Fibroblast of lung (primary cell): ENCODE measurements around the gene DNAJC10. TPM values are rescaled to one million over a fixed set of nuclear protein-coding genes. Genes with fewer than 3 reads are reported as not detected.

Experiments
- DNase-seq, 2 donors: peaks; one replicate each; pipeline versions ENCODE4 v3.0.0 to v3.0.0-alpha.2; 2010; ENCODE audit warnings: low read depth in 2 of 2
- H2AFZ ChIP-seq: 2 replicates; pipeline ENCODE4 v1.5.1; 2012; ENCODE audit warnings: low read length, control low read depth, inconsistent platforms
- H3K27ac ChIP-seq: 2 replicates; pipeline ENCODE4 v1.5.1; 2011; ENCODE audit warnings: low read length, control low read depth; ENCODE audit not compliant: insufficient read depth
- H3K27me3 ChIP-seq: 2 replicates; pipeline ENCODE4 v1.5.1; 2011; ENCODE audit warnings: mild to moderate bottlenecking, low read length; ENCODE audit not compliant: control insufficient read depth, insufficient read depth
- H3K36me3 ChIP-seq: 2 replicates; pipeline ENCODE4 v1.5.1; 2011; ENCODE audit warnings: low read length; ENCODE audit not compliant: control insufficient read depth, insufficient read depth
- H3K4me1 ChIP-seq: 2 replicates; pipeline ENCODE4 v1.5.1; 2011; ENCODE audit warnings: low read length; ENCODE audit not compliant: control insufficient read depth, insufficient read depth; ENCODE audit errors: extremely low read depth
- H3K4me2 ChIP-seq: 2 replicates; pipeline ENCODE4 v1.5.1; 2011; ENCODE audit warnings: low read length, control low read depth; ENCODE audit not compliant: insufficient read depth; ENCODE audit errors: extremely low read depth
- H3K4me3 ChIP-seq, 4 experiments: fragments of 200-600 bp in 1 of 4; sonication (generic) in 1 of 4; replicated peaks in 1 of 4; 2 replicates each; pipeline ENCODE4 v1.5.1; 2011 to 2016; ENCODE audit warnings: low read length in 4 of 4, low read depth in 3 of 4, mild to moderate bottlenecking in 3 of 4, control low read depth in 2 of 4, inconsistent platforms in 1 of 4, mixed read lengths in 1 of 4; ENCODE audit not compliant: insufficient read depth in 1 of 4; ENCODE audit errors: control extremely low read depth in 1 of 4
- H3K79me2 ChIP-seq: 2 replicates; pipeline ENCODE4 v1.5.1; 2012; ENCODE audit warnings: mild to moderate bottlenecking, low read length, inconsistent platforms; ENCODE audit not compliant: control insufficient read depth, insufficient read depth
- H3K9ac ChIP-seq: 2 replicates; pipeline ENCODE4 v1.5.1; 2011; ENCODE audit warnings: mild to moderate bottlenecking, low read length, control low read depth; ENCODE audit not compliant: insufficient read depth
- H3K9me3 ChIP-seq: 2 replicates; pipeline ENCODE4 v1.5.1; 2012; ENCODE audit warnings: low read depth, low read length; ENCODE audit not compliant: control insufficient read depth, insufficient read depth
- H4K20me1 ChIP-seq: 2 replicates; pipeline ENCODE4 v1.5.1; 2011; ENCODE audit warnings: low read length; ENCODE audit not compliant: control insufficient read depth, insufficient read depth; ENCODE audit errors: extremely low read depth
- CTCF ChIP-seq, 2 donors: IDR thresholded peaks in 1 of 2; conservative IDR thresholded peaks in 1 of 2; 1 replicate in 1 of 2; 2 replicates in 1 of 2; pipeline ENCODE4 v1.5.1; 2011 to 2012; ENCODE audit warnings: low read length in 2 of 2, control low read depth in 1 of 2, inconsistent platforms in 1 of 2, low read depth in 1 of 2, mild to moderate bottlenecking in 1 of 2
- EZH2 ChIP-seq: IDR thresholded peaks from 2 replicates; pipeline ENCODE4 v1.5.1; 2012; ENCODE audit warnings: low read length, control low read depth, mild to moderate bottlenecking; ENCODE audit errors: missing control alignments
- polyA plus RNA-seq, 2 donors: library from polyadenylated mRNA; depleted of rRNA in 1 of 2; stranded (reverse) in 1 of 2; unstranded in 1 of 2; fragments of >200 nt; gene quantifications; 2 replicates each; pipeline ENCODE4 v1.2.1, GENCODE V29; 2011 to 2012; ENCODE audit warnings: missing spikeins in 1 of 2
- total RNA-seq: library from RNA; depleted of rRNA; stranded (reverse); fragments of >200 nt; gene quantifications from 2 replicates; pipeline ENCODE4 v1.2.1, GENCODE V29; 2014

The DNAJC10 gene
- total and polyA plus RNA-seq, 2 donors (not counting 1 experiment from before 2014, with no cell fraction given): 86.7 to 102 TPM

GRCh38 chr2:182831921-182832320 is 115.9 kb downstream of the DNAJC10 start:
- Histone ChIP-seq H4K20me1 (no peaks in the 10 kb centered on the region), H3K79me2 (no peaks in the 10 kb centered on the region), H3K36me3 (no peaks in the 10 kb centered on the region), H3K9ac (no peak overlapping the region), H3K27ac (no peak overlapping the region), H3K4me3 (no peak overlapping the region), H2AFZ (no peak overlapping the region), H3K4me2 (no peak overlapping the region), H3K4me1 (no peaks in the 10 kb centered on the region), H3K27me3 (peaks cover 2% of the 10 kb centered on the region), H3K9me3 (no peaks in the 10 kb centered on the region)
- DNase-seq: no peak
- TF ChIP-seq CTCF (conservative IDR thresholded peaks at IDR 0.05 in 1 of 2, IDR thresholded peaks at IDR 0.05 in 1 of 2; ENCODE audit: low read depth in 1 of 2, low read length in 2 of 2) (no peak), EZH2 (no peak)

GRCh38 chr2:182833084-182833854 is 117.2 kb downstream of the DNAJC10 start:
- DNase-seq: no peak
- H3K79me2 ChIP-seq: no peaks in the 10 kb centered on the region
- no peaks in the 10 kb centered on the region for H4K20me1 ChIP-seq
- no peak overlapping the region for H2AFZ ChIP-seq
- peaks cover 2% of the 10 kb centered on the region for H3K27me3 ChIP-seq
- no peak overlapping the region for H3K4me2 ChIP-seq
- no peak overlapping the region for H3K27ac ChIP-seq
- no peaks in the 10 kb centered on the region for H3K9me3 ChIP-seq
- TF ChIP-seq EZH2 (no peak), CTCF (conservative IDR thresholded peaks at IDR 0.05 in 1 of 2, IDR thresholded peaks at IDR 0.05 in 1 of 2; ENCODE audit: low read depth in 1 of 2, low read length in 2 of 2) (no peak)
- no peaks in the 10 kb centered on the region for H3K4me1 ChIP-seq
- H3K4me3 ChIP-seq: no peak overlapping the region
- H3K9ac ChIP-seq: no peak overlapping the region
- no peaks in the 10 kb centered on the region for H3K36me3 ChIP-seq

GRCh38 chr2:182834293-182834692 is 118.2 kb downstream of the DNAJC10 start:
- no peak for DNase-seq
- no peak overlapping the region for H3K9ac ChIP-seq
- no peak overlapping the region for H2AFZ ChIP-seq
- H3K4me3 ChIP-seq: no peak overlapping the region
- no peaks in the 10 kb centered on the region for H3K27me3 ChIP-seq
- H3K36me3 ChIP-seq: no peaks in the 10 kb centered on the region
- no peaks in the 10 kb centered on the region for H3K4me1 ChIP-seq
- TF ChIP-seq CTCF (conservative IDR thresholded peaks at IDR 0.05 in 1 of 2, IDR thresholded peaks at IDR 0.05 in 1 of 2; ENCODE audit: low read depth in 1 of 2, low read length in 2 of 2): no peak
- no peaks in the 10 kb centered on the region for H3K79me2 ChIP-seq
- no peaks in the 10 kb centered on the region for H3K9me3 ChIP-seq
- H3K27ac ChIP-seq: no peak overlapping the region
- H4K20me1 ChIP-seq: no peaks in the 10 kb centered on the region
- H3K4me2 ChIP-seq: no peak overlapping the region
